Esophagus squamous epithelium (tissue), 5 donors: ENCODE measurements around the gene TRIM9. TPM values are rescaled to one million over a fixed set of nuclear protein-coding genes. Genes with fewer than 3 reads are reported as not detected.

Source experiments
- DNase-seq: peaks from one replicate; lab custom pipeline; 2025; lab: John Stamatoyannopoulos, UW
- H3K27ac ChIP-seq, 4 donors: fragments of 200-600 bp; sonication (generic); one replicate each; pipeline ENCODE4 v1.5.1; 2016 to 2019; ENCODE audit warnings: mild to moderate bottlenecking in 1 of 4
- H3K27me3 ChIP-seq, 4 donors: fragments of 200-600 bp; sonication (generic); 1 replicate in 3 of 4; 2 replicates in 1 of 4; pipeline versions ENCODE4 v1.5.1 to v1.6.0; 2017 to 2021; ENCODE audit warnings: antibody characterized with exemption in 1 of 4
- H3K36me3 ChIP-seq, 3 donors: fragments of 200-600 bp; sonication (generic); one replicate each; pipeline ENCODE4 v1.5.1; 2016 to 2019
- H3K4me1 ChIP-seq, 3 donors: fragments of 200-600 bp; sonication (generic); one replicate each; pipeline ENCODE4 v1.5.1; 2017 to 2019
- H3K4me3 ChIP-seq, 4 donors: fragments of 200-600 bp; sonication (generic); 1 replicate in 3 of 4; 2 replicates in 1 of 4; pipeline ENCODE4 v1.5.1; 2016 to 2019; ENCODE audit warnings: mild to moderate bottlenecking in 2 of 4, moderate library complexity in 1 of 4
- H3K9me3 ChIP-seq, 3 donors: fragments of 200-600 bp; sonication (generic); one replicate each; pipeline ENCODE4 v1.5.1; 2016 to 2019
- POLR2A ChIP-seq, 4 donors: fragments of 450-650 bp; IDR thresholded peaks; one replicate each; pipeline ENCODE4 v1.6.1; 2017; ENCODE audit warnings: antibody characterized with exemption in 4 of 4, mild to moderate bottlenecking in 4 of 4, moderate library complexity in 3 of 4
- WGBS, 2 donors: methylation state at CpG; one replicate each; pipeline ENCODE4 v1.1.5; 2018; 5-methylcytosine and 5-hydroxymethylcytosine counted together
- intact Hi-C: fragments of 100-400 bp; cut with DNase I; formaldehyde crosslinking; loops from one replicate; pipeline ENCODE4 v1.15.0; 2022
- total RNA-seq, 4 donors: library from RNA; depleted of rRNA; stranded (reverse); fragments of >200 nt; gene quantifications; one replicate each; pipeline ENCODE4 v1.1.0, GENCODE V29; 2016
- TF ChIP-seq, protein P1 (sequence below), 6 experiments: fragments of 450-650 bp in 4 of 6; fragments of 200-600 bp in 2 of 6; sonication (generic) in 2 of 6; IDR thresholded peaks; one replicate each; pipeline ENCODE4 v1.5.1; 2016 to 2019; ENCODE audit warnings: antibody characterized with exemption in 6 of 6, mild to moderate bottlenecking in 4 of 6, moderate library complexity in 4 of 6
- donor health status: DM: yes; HTN: yes; CAD: no.

The TRIM9 gene
- total RNA-seq, 4 donors from 2014 or later, result 0.09 to 3.1 (median 0.21) TPM; not detected in 1

DNA sequence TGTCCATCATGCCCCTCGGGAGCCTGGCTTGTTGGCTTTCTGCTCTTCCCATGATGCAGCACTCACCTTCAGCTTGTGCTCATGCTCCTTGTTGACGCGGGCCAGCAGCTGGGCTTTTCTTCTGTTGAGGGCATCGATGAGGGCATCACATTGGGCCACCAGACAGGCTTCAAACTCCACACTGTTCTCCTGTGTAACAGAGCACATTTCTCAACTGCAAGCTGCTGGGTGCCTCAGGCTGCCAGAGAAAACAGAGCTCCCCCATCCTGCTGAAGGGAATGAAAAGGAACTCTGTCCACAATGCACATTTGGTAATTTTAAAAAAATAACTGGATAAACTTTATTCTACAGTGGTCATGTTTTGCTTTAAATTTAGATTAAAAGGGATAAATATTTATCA lies 72.1 kb downstream of the TRIM9 start:
- H3K27me3 ChIP-seq, result peaks cover 0 to 6% (median 0%) of the 10 kb centered on the region in 4 donors
- H3K4me1 ChIP-seq, result no peaks in the 10 kb centered on the region
- H3K27ac ChIP-seq, result no peak overlapping the region
- no peaks in the 10 kb centered on the region for H3K9me3 ChIP-seq
- no peaks in the 10 kb centered on the region for H3K36me3 ChIP-seq
- no peak for DNase-seq
- TF ChIP-seq, protein P1, sequence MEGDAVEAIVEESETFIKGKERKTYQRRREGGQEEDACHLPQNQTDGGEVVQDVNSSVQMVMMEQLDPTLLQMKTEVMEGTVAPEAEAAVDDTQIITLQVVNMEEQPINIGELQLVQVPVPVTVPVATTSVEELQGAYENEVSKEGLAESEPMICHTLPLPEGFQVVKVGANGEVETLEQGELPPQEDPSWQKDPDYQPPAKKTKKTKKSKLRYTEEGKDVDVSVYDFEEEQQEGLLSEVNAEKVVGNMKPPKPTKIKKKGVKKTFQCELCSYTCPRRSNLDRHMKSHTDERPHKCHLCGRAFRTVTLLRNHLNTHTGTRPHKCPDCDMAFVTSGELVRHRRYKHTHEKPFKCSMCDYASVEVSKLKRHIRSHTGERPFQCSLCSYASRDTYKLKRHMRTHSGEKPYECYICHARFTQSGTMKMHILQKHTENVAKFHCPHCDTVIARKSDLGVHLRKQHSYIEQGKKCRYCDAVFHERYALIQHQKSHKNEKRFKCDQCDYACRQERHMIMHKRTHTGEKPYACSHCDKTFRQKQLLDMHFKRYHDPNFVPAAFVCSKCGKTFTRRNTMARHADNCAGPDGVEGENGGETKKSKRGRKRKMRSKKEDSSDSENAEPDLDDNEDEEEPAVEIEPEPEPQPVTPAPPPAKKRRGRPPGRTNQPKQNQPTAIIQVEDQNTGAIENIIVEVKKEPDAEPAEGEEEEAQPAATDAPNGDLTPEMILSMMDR (IDR thresholded peaks at IDR 0.05), result no peak
- no peak for TF ChIP-seq POLR2A (IDR thresholded peaks at IDR 0.05)
- no peak overlapping the region for H3K4me3 ChIP-seq
- 85 to 87% methylated on average over 3 of the region's 4 CpGs for WGBS, 2 donors
- intact Hi-C loops, result no loop called here

DNA sequence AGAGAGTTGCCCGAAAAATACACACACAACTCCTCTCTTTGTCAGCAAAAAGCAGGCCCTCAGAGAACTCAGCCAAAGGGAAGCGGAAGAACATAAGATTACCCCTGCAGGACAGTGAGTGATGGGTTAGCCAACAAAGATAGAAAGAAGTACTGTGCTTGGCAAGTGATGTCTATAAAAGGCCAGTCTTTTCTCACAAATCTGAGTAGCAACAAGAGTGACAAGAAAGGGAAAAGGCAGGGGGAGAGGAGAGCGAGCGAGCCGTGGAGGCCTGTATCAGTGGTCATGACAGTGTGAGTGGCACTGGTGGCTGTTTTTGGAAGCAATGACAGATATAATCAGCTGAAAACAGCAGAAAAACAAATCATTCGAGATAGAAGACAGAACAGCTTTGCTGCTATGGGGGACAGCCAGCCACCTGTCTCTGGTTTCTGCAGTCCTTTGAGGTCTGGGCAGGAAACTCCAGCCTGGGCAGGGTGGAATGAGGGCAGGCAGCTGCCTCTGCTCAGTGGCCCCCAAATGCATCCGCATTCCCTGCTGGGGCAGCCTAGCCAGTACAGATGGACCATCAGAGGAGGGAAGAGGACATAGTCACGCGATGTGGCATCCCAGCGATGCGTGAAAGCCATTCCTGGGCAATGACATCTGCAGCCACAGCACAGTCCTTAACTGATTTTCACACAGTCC lies 74.7 kb downstream of the TRIM9 start:
- Histone ChIP-seq H3K4me1 (no peaks in the 10 kb centered on the region), H3K4me3 (no peak overlapping the region), H3K36me3 (no peaks in the 10 kb centered on the region), H3K27ac (no peak overlapping the region), H3K27me3 (no peaks in the 10 kb centered on the region), H3K9me3 (no peaks in the 10 kb centered on the region)
- TF ChIP-seq, protein P1 (IDR thresholded peaks at IDR 0.05), result no peak
- no peak for TF ChIP-seq POLR2A (IDR thresholded peaks at IDR 0.05)
- WGBS, 2 donors, result 77 to 81% methylated on average over 11 of the region's 11 CpGs
- intact Hi-C loops, result no loop called here
- DNase-seq, result no peak

DNA sequence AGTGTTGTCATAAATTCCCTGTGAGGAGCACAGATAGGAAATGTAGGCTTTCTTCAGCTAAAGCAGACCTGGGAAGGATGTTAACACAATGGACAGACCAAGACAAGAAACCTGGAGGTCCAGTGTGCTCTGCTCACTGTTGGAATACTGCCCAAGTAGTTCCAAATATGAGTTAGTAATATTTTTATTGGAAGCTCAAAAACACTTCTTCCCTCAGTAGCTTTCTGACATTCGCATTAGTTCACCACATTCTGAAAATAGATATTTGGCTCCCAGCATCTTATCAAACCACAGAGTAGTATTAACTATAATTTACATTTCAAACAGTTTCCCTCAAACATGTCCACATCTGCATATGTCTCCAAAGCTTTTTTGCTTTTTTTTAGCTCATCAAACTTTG lies 75.8 kb downstream of the TRIM9 start:
- Histone ChIP-seq H3K9me3 (no peaks in the 10 kb centered on the region), H3K4me1 (no peaks in the 10 kb centered on the region), H3K27me3 (no peaks in the 10 kb centered on the region), H3K4me3 (no peak overlapping the region), H3K27ac (no peak overlapping the region), H3K36me3 (no peaks in the 10 kb centered on the region)
- TF ChIP-seq, protein P1 (IDR thresholded peaks at IDR 0.05), result no peak
- no peak for TF ChIP-seq POLR2A (IDR thresholded peaks at IDR 0.05)
- intact Hi-C loops, result no loop called here
- no peak for DNase-seq
- 66 to 68% methylated on average over 1 of the region's 1 CpG for WGBS, 2 donors

DNA sequence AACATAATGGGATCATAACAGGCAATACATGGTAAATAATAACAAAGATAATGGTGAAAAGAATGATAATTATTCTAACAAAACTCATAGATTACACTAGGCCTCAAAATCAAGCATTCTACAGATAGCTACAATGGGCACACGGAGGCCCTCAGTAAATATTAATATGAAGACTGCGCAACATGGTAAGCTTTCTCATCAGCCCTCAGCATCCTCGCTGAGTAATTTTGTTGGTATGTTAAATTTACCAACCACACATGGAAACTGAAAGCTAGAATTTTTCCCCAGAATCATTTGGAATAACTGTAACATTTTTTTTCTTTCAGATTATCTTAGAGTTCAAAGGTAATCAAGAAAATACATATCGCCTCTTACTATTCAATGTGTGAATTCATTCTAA lies 76.4 kb downstream of the TRIM9 start:
- TF ChIP-seq, protein P1 (IDR thresholded peaks at IDR 0.05), result no peak
- TF ChIP-seq POLR2A (IDR thresholded peaks at IDR 0.05), result no peak
- WGBS, 2 donors, result 67 to 83% methylated on average over 4 of the region's 4 CpGs
- intact Hi-C loops, result no loop called here
- Histone ChIP-seq H3K4me1 (no peaks in the 10 kb centered on the region), H3K27me3 (no peaks in the 10 kb centered on the region), H3K9me3 (no peaks in the 10 kb centered on the region), H3K4me3 (no peak overlapping the region), H3K27ac (no peak overlapping the region), H3K36me3 (no peaks in the 10 kb centered on the region)
- no peak for DNase-seq

DNA sequence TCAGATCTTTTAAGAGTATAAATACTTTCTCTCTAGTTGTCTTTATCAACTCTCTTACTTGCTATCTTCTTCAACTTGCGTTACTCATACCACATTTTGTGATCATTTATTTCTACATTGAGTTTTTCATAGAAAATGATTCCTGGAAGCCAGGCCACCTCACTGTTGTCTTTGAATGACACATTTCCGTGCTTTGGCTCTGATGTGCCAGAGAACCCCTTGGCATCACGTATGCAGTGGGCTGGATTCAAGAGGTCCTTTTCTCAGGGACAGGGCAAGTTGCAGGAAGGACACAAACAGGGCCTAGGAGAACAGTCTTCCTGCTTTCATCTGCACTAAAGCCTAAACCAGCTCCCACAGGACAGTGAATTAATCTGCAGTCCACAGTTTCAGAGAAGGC lies 80.3 kb downstream of the TRIM9 start:
- no peak overlapping the region for H3K27ac ChIP-seq
- H3K9me3 ChIP-seq, result no peaks in the 10 kb centered on the region
- H3K4me1 ChIP-seq, result no peaks in the 10 kb centered on the region
- no peak overlapping the region for H3K4me3 ChIP-seq
- TF ChIP-seq, protein P1 (IDR thresholded peaks at IDR 0.05), result no peak
- no peak for TF ChIP-seq POLR2A (IDR thresholded peaks at IDR 0.05)
- 90% methylated on average over 2 to 3 of the region's 3 CpGs for WGBS, 2 donors
- no peaks in the 10 kb centered on the region for H3K27me3 ChIP-seq
- DNase-seq, result no peak
- no peaks in the 10 kb centered on the region for H3K36me3 ChIP-seq
- intact Hi-C loops, result no loop called here
